NT2/D1 (cell line): ENCODE results near the gene BFAR.
"Not testable (repeated sequence)": the region's sequence is repeated elsewhere in the genome, so short reads cannot be mapped to it uniquely, and the experiment has no call there.

Experiments
- SUZ12 ChIP-seq: IDR thresholded peaks from 2 replicates; pipeline ENCODE4 v1.6.1; 2011; ENCODE audit not compliant: insufficient read length, insufficient read depth; ENCODE audit errors: extremely low read depth
- YY1 ChIP-seq: IDR thresholded peaks from 2 replicates; pipeline ENCODE4 v1.6.1; 2011; ENCODE audit not compliant: insufficient read length, insufficient read depth

DNA sequence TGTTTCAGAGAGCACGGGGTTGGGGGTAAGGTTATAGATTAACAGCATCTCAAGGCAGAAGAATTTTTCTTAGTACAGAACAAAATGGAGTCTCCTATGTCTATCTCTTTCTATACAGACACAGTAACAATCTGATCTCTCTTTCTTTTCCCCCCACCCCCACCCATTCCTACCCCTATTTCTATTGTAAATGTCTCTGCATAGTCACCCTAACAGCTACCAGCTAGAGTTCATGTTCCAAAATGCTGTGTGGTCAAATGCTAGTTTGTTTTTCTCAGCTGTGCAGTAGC is 4.1 kb downstream of the BFAR start:
- TF ChIP-seq YY1, SUZ12: not testable (repeated sequence)
